Measurements from ENCODE around the gene ACACA.

ACACA gene

GRCh38 chr17:37309051-37309450 lies 97.6 kb downstream of the ACACA start:
- H3K27ac Mint-ChIP-seq: no peak overlapping the region

GRCh38 chr17:37305406-37305905 lies 101.2 kb downstream of the ACACA start:
- no peak overlapping the region for H3K4me3 Mint-ChIP-seq
- no peaks in the 10 kb centered on the region for H3K9me3 Mint-ChIP-seq
- H3K36me3 Mint-ChIP-seq: peaks cover 6% of the 10 kb centered on the region
- CTCF ChIA-PET: no interaction called here
- no peaks in the 10 kb centered on the region for H3K27me3 Mint-ChIP-seq
- H3K27ac Mint-ChIP-seq: no peak overlapping the region
- DNase-seq: no peak
- no peaks in the 10 kb centered on the region for H3K4me1 Mint-ChIP-seq

More at GRCh38 chr17:37309051-37309450, 97.6 kb downstream of the ACACA start:
- Mint-ChIP-seq H3K27me3 (no peaks in the 10 kb centered on the region), H3K4me3 (no peak overlapping the region), H3K9me3 (no peaks in the 10 kb centered on the region), H3K36me3 (peaks cover 3% of the 10 kb centered on the region), H3K4me1 (no peaks in the 10 kb centered on the region)
- CTCF ChIA-PET: interaction anchor here (0.5 kb wide), 1 partner anchor 65 kb away, joined by 3 read pairs; no protein-coding TSS in a partner anchor
- DNase-seq: no peak

GRCh38 chr17:37301288-37301687 lies 105.3 kb downstream of the ACACA start:
- CTCF ChIA-PET: no interaction called here
- Mint-ChIP-seq H3K4me3 (no peak overlapping the region), H3K9me3 (no peaks in the 10 kb centered on the region), H3K27ac (no peak overlapping the region), H3K27me3 (no peaks in the 10 kb centered on the region), H3K36me3 (peaks cover 6% of the 10 kb centered on the region), H3K4me1 (no peaks in the 10 kb centered on the region)
- DNase-seq: no peak

GRCh38 chr17:37300683-37301082 lies 106.0 kb downstream of the ACACA start:
- DNase-seq: no peak
- H3K4me3 Mint-ChIP-seq: no peak overlapping the region
- CTCF ChIA-PET: no interaction called here
- no peaks in the 10 kb centered on the region for H3K9me3 Mint-ChIP-seq
- no peaks in the 10 kb centered on the region for H3K27me3 Mint-ChIP-seq
- H3K4me1 Mint-ChIP-seq: no peaks in the 10 kb centered on the region
- H3K27ac Mint-ChIP-seq: no peak overlapping the region
- peaks cover 6% of the 10 kb centered on the region for H3K36me3 Mint-ChIP-seq

DNA sequence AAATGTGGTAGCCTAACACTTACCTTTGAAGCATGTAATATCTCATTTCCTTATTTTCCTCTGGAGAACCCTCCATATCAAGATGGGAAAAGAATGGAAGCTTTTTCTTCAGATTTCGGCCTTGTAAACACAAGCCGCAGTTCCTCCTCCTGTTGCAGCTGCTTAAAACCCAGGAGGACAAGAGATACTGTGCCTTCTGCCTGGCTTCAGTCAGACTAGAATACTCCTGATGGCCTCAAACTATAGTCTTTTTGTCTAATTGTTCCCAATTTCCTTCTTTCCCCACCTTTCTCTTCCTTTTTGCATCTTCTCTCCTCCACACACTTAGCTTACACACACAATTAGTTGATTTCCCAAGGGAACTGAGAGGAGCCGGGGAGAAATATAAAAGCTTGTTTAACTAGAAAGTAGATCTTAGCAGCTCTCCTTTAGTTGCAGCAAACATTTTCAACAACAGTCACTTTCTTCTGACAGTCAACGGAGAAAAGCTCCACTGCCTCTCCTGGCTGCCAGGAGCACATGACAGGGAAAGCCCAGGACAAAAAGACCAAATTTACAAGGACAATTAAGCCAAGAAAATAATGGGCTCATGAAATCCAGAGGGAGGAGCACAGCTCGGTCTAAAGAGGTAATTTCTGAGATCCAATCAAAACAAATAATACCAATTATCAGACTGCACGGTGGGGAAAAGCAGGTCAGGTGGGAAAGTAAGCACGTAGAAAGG lies 107.2 kb downstream of the ACACA start:
- Mint-ChIP-seq H3K9me3 (no peaks in the 10 kb centered on the region), H3K4me3 (no peak overlapping the region), H3K4me1 (peaks cover 3% of the 10 kb centered on the region), H3K27ac (no peak overlapping the region), H3K27me3 (no peaks in the 10 kb centered on the region), H3K36me3 (peaks cover 3% of the 10 kb centered on the region)
- CTCF ChIA-PET: no interaction called here
- no peak for DNase-seq

DNA sequence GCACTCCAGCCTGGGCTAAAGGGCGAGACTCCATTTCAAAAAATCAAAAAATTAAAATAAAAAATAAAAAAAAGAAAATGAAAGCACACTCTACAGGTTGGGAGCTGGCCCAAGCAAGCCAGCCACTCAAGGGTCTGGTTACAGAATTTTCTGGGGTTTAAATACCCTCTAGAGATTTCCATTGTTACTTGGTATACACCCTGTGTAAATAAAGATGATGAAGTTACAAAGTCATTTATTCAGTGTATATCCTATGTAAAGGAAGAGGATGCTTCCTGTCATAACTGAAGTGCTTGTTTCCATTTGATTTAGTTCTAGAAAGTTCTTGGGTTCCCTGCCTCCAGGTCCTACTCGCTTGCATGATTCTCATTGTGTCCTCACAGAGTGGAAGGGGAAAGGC lies 110.7 kb downstream of the ACACA start:
- CTCF ChIA-PET: no interaction called here
- no peak for DNase-seq
- Mint-ChIP-seq H3K36me3 (no peaks in the 10 kb centered on the region), H3K27ac (no peak overlapping the region), H3K4me3 (no peak overlapping the region), H3K27me3 (no peaks in the 10 kb centered on the region), H3K9me3 (no peaks in the 10 kb centered on the region), H3K4me1 (peaks cover 3% of the 10 kb centered on the region)

DNA sequence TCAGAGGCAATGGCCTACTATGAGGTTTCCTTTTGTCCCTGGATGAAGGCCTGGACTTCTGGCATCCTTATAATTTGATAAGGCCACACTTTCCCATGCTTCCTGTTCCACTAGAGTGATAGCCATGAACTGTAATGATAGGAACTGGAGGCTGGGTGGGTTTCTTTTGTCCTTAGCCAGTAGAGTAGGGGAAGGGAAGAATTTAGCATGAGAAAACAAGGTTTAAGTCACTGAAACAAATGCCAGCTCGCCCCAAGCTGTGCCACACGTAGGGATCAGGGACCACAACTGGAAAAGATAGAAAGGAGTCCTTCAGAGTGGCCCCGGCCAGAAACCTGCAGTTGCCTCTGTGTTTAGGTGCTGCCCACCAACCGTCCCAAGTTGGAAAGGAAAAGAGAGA lies 111.7 kb downstream of the ACACA start:
- CTCF ChIA-PET: no interaction called here
- Mint-ChIP-seq H3K4me3 (no peak overlapping the region), H3K27me3 (no peaks in the 10 kb centered on the region), H3K36me3 (no peaks in the 10 kb centered on the region), H3K4me1 (peaks cover 3% of the 10 kb centered on the region), H3K27ac (no peak overlapping the region), H3K9me3 (no peaks in the 10 kb centered on the region)
- DNase-seq: no peak

DNA sequence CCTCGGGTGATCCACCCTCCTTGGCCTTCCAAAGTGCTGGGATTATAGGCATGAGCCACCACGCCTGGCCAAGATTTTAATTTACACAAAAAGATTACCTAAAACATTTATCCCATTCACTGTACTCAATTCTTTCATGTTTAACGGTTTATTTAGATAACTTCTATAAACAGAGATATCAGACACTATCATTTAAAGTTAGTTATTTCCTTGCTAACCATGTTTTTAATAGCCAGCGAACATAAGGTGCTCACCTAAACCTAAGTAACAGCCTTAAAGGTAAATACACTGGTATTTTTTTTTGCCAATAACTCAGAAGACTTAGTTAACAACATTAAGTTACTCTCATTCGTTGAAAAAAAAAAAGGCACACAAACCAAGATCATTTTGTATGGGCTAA lies 112.9 kb downstream of the ACACA start:
- H3K27ac Mint-ChIP-seq: no peak overlapping the region
- DNase-seq: no peak
- H3K36me3 Mint-ChIP-seq: no peaks in the 10 kb centered on the region
- peaks cover 3% of the 10 kb centered on the region for H3K4me1 Mint-ChIP-seq
- H3K9me3 Mint-ChIP-seq: no peaks in the 10 kb centered on the region
- H3K27me3 Mint-ChIP-seq: no peaks in the 10 kb centered on the region
- CTCF ChIA-PET: no interaction called here
- no peak overlapping the region for H3K4me3 Mint-ChIP-seq

GRCh38 chr17:37292429-37293139 lies 114.1 kb downstream of the ACACA start:
- CTCF ChIA-PET: no interaction called here
- Mint-ChIP-seq H3K9me3 (no peaks in the 10 kb centered on the region), H3K4me3 (no peak overlapping the region), H3K27ac (no peak overlapping the region), H3K4me1 (peaks cover 3% of the 10 kb centered on the region), H3K36me3 (no peaks in the 10 kb centered on the region), H3K27me3 (no peaks in the 10 kb centered on the region)
- DNase-seq: no peak

DNA sequence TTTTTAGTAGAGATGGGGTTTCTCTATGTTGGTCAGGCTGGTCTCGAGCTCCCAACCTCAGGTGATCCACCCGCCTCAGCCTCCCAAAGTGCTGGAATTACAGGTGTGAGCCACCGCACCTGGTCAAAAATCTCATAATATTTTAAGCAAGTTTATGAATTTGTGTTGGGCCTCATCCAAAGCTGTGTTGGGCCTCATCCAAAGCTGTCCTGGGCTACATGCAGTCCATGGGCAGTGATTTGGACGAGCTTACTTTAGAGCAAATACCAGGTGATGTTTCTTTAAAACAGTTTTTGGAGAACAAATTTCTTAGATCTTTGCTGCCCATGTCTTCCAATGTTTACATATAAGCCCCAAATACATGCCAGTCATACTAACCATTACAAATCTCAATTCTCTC lies 115.3 kb downstream of the ACACA start:
- Mint-ChIP-seq H3K4me1 (peaks cover 3% of the 10 kb centered on the region), H3K27me3 (no peaks in the 10 kb centered on the region), H3K36me3 (no peaks in the 10 kb centered on the region), H3K27ac (no peak overlapping the region), H3K9me3 (no peaks in the 10 kb centered on the region), H3K4me3 (no peak overlapping the region)
- DNase-seq: no peak
- CTCF ChIA-PET: no interaction called here

DNA sequence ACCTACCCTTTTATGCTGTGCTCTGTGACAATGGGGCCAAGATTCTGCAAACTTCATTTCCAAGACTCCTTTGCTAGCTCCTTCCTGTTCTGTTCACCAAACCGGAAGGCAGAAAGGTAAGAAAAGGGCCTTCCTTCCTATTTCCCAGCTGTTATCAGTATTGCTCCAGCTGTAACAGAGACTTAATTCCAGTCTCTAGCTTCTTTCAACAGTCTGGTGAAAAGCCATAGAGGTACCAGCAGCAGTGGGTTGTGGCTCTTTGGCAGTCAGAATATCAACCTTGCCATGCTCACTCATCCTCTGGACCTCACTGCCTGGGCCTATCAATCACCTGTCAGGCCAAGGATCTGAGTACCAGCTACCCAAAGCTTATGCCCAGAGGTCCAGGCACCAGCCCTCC lies 120.2 kb downstream of the ACACA start:
- H3K9me3 Mint-ChIP-seq: no peaks in the 10 kb centered on the region
- H3K27ac Mint-ChIP-seq: no peak overlapping the region
- H3K36me3 Mint-ChIP-seq: peaks cover 16% of the 10 kb centered on the region
- H3K27me3 Mint-ChIP-seq: no peaks in the 10 kb centered on the region
- CTCF ChIA-PET: no interaction called here
- DNase-seq: no peak
- peaks cover 7% of the 10 kb centered on the region for H3K4me1 Mint-ChIP-seq
- H3K4me3 Mint-ChIP-seq: no peak overlapping the region

GRCh38 chr17:37284191-37284590 lies 122.4 kb downstream of the ACACA start:
- H3K4me1 Mint-ChIP-seq: peaks cover 7% of the 10 kb centered on the region
- no peaks in the 10 kb centered on the region for H3K9me3 Mint-ChIP-seq
- DNase-seq: no peak
- H3K27ac Mint-ChIP-seq: no peak overlapping the region
- H3K27me3 Mint-ChIP-seq: no peaks in the 10 kb centered on the region
- CTCF ChIA-PET: no interaction called here
- peaks cover 19% of the 10 kb centered on the region for H3K36me3 Mint-ChIP-seq
- no peak overlapping the region for H3K4me3 Mint-ChIP-seq

GRCh38 chr17:37283414-37283961 lies 123.1 kb downstream of the ACACA start:
- H3K36me3 Mint-ChIP-seq: peaks cover 19% of the 10 kb centered on the region
- no peaks in the 10 kb centered on the region for H3K27me3 Mint-ChIP-seq

GRCh38 chr17:37280841-37281240 lies 125.8 kb downstream of the ACACA start:
- Mint-ChIP-seq H3K36me3 (peaks cover 28% of the 10 kb centered on the region), H3K9me3 (no peaks in the 10 kb centered on the region), H3K4me1 (peaks cover 7% of the 10 kb centered on the region), H3K27ac (no peak overlapping the region), H3K4me3 (no peak overlapping the region), H3K27me3 (no peaks in the 10 kb centered on the region)
- CTCF ChIA-PET: no interaction called here
- no peak for DNase-seq

More at GRCh38 chr17:37283414-37283961, 123.1 kb downstream of the ACACA start:
- no peak overlapping the region for H3K4me3 Mint-ChIP-seq
- H3K27ac Mint-ChIP-seq: no peak overlapping the region
- no peak for DNase-seq
- CTCF ChIA-PET: no interaction called here
- peaks cover 7% of the 10 kb centered on the region for H3K4me1 Mint-ChIP-seq
- H3K9me3 Mint-ChIP-seq: no peaks in the 10 kb centered on the region
